GM12872 (cell line): ENCODE measurements around the gene COL23A1.

ENCODE experiments used
- TF ChIP-seq, protein P1 (sequence below): IDR thresholded peaks from 3 replicates; pipeline ENCODE4 v1.5.1; 2011; ENCODE audit warnings: low read depth, mild to moderate bottlenecking, low read length, moderate library complexity; ENCODE audit not compliant: insufficient read depth

Gene COL23A1

DNA sequence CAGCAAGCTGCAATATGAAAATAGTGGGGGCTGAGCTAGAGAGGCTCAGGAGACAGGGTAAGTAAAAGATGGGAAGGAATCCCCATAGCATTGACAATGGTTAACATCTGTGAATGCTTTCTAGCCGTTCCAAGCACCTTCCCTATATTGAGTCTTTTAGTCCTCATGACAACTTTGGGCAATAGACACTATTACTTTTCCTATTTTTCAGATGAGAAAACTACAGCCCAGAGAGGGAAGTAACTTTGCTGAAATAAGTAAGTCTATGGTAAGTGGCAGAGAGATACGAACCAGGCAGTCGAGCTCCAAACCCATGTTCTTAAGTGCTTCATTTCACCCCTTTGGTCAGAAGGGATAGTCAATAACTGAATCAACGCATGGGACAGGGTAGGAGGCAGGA is 94.5 kb downstream of the COL23A1 start:
- TF ChIP-seq, protein P1, sequence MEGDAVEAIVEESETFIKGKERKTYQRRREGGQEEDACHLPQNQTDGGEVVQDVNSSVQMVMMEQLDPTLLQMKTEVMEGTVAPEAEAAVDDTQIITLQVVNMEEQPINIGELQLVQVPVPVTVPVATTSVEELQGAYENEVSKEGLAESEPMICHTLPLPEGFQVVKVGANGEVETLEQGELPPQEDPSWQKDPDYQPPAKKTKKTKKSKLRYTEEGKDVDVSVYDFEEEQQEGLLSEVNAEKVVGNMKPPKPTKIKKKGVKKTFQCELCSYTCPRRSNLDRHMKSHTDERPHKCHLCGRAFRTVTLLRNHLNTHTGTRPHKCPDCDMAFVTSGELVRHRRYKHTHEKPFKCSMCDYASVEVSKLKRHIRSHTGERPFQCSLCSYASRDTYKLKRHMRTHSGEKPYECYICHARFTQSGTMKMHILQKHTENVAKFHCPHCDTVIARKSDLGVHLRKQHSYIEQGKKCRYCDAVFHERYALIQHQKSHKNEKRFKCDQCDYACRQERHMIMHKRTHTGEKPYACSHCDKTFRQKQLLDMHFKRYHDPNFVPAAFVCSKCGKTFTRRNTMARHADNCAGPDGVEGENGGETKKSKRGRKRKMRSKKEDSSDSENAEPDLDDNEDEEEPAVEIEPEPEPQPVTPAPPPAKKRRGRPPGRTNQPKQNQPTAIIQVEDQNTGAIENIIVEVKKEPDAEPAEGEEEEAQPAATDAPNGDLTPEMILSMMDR = no peak

DNA sequence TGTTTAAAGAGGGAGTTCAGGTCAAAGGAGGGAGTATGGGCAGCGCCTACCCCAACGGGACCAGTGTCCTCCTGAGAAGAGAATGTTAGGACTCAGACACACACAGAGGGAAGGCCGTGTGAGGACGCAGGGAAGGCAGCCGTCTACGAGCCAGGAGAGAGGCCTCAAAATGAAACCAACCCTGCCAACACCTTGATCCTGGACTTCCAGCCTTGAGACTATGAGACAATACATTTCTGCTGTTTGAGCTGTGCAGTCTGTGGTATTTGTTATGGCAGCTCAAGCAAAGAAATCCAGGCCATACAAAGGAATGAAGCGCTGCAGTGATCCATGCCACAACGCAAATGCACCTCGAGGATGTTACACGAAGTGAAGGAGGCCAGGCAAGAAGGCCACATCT is 97.9 kb downstream of the COL23A1 start:
- TF ChIP-seq, protein P1 = no peak

DNA sequence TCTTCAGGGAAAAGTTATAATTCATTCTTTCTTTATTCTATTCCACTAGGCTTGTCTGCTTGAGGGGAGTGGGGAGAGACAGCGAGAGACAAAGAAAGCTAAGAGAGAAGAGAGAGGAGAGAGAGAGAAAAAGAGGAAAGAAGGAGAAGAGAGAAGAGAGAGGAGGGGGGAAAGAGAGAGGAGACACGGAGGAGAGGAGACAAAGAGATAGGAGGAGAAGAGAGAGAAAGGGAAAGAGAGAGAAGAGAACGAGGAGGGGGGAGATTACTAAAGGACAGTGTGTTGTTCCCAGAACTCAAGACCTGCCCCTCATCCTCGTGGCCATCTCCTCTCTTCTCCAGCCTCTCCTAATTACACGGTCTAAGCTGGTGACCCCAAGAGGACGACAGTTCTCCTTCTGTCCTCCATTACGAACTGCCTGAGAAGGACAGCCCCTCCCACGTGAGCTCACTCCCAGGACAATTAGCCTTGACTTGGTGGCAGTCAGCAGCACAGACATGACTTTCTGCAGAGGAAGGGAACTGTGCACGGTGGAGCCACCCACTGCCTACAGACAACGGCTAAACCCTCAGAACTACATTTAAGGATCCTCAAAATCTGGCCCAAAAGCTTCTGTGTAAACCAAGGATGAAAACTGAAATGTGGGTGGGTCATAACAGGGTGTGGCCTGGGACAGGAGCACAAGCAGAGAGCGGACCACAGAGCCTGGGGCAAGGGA is 99.1 kb downstream of the COL23A1 start:
- TF ChIP-seq, protein P1 = no peak

DNA sequence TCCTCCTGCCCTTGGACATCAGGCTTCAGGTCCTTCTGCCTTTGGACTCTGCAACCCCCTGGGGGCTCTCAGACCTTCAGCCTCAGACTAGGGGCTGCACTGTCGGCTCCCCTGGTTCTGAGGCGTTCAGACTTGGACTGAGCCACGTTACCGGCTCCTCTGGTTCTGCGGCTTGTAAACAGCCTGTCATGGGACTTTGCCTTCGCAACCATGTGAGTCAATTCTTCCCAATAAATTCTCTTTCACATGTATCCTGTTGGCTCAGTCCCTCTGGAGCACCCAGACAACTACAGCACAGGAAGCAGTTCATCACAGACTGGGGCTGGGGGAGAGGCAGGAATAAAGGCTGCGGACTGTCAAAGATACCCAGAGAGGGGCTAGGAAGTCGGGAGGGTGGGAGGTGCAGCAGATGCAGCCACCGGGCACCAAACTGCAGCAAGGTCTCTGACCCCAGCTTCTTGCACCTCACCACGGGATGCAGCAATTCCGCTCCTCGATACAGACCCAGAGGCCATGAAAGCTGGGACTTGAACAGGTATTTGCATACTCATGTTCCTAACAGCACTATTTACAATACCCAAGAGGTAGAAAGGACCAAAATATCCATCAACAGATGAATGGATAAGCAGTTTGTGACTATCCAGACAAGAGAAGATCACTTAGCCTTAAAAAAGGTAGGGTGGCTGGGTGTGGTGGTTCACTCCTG is 100.8 kb downstream of the COL23A1 start:
- TF ChIP-seq, protein P1 = no peak

DNA sequence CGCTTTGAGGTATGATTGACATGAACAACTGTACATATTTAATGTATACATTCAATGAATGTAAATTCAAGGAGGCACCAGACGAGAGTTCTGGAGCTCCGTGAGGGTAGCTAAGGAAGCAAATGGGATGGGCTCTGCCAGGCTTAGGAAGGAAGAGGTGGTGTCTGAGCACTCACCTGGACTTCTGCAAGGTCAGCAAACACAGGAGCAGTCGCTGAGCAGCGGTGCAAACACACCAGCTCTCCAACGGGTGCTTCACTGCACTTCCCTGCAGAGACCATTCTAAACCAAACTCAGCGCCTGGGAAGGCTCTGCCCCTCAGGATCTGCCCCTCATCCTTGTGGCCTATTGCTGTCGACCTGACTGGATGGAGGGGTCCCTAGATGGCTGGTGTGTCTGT is 101.5 kb downstream of the COL23A1 start:
- TF ChIP-seq, protein P1 = no peak

DNA sequence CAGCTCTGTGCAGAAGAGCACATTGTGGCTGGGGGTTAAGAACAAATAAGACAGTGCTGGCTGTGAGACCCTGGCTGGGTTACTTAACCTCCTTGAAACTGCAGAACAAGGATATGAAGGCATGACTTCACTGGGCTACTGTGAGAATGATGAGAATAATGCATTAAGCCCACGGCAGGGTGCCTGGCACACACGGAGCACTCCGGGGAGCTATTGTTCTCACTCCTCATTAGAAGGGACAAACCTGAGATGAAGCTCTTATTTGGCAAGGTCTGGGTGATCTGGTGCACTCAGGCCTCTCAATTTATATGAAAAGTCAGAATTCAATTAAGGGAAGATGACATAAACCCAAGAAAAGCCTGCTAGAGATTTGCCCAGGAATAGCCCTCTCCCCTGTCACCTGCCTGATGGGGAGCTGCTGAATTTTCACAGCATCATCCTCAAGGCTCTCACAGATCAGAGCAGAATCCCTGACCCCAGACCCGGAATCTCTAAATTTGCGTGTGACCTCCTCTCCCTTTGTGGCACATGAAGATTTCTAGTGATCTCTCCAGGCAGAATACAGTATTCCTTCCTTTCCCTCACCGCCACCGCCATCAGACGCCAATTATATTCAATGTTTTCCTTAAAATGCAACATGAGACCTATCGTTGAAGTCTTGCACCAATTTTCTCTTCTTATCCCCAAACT is 102.1 kb downstream of the COL23A1 start:
- TF ChIP-seq, protein P1 = no peak

DNA sequence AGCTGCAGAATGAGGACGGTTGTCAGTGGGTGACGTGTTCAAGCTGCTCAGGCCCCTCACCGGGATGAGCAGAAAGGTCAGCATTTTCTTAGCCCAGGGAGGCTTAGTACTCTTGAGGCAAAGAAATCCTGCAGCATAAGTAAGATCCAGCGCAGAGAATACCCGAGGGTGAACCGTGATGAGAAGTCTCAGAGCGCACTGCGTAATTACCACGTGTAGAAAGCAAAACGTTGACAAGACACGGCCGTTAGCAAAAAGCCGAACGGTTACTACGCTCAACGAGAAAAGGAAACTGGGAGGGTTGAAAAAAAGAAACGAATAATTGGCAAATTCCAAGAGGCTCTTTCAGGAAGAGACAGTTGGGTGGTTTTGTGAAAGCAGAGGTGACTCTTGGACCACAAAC is 104.0 kb downstream of the COL23A1 start:
- TF ChIP-seq, protein P1 = no peak
